Hematopoietic multipotent progenitor cell treated with erythropoietin and hydrocortisone succinate and interleukin-3 and kit ligand, for 6 days (in vitro differentiated cells): ENCODE results near the gene TMCO1.
"Not testable (repeated sequence)": the region's sequence is repeated elsewhere in the genome, so short reads cannot be mapped to it uniquely, and the experiment has no call there.

Experiments used
- DNase-seq: peaks from one replicate; pipeline ENCODE4 v3.0.0-alpha.2; 2015

The TMCO1 gene

DNA sequence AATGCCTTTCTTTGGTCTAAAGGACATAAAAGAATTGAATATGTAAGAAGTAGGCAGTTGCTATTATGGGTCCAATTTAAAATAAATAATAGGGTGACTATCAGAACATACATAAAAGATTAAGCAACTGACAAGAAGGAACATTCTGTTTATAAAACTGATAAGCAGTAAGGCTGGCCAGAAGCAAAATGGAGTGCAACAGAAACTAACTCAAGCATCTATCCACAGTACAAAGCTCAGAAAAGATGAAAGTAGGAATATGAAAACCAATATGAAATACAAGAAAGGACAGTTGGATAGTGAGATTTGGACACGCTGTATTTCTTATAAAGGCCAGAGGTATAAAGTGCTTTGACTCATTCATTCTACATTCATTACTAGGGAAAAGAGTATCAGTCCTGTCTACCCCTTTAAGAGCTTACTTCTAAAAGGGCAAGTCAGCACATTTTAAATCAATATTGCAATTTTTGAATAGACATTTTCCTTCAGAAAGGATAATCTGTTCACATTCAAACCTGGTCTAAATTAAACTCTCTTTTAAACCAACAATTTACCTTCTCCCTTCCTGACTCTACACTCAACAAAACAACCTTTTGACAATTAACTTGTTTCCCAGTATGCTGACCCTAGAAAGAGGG lies 84.7 kb downstream of the TMCO1 start:
- DNase-seq = no peak

GRCh38 chr1:165680773-165681172 lies 87.9 kb downstream of the TMCO1 start:
- not testable (repeated sequence) for DNase-seq

- no peak for DNase-seq
Observed at GRCh38 chr1:165680303-165680702, 88.4 kb downstream of the TMCO1 start.

- DNase-seq = no peak
Observed at GRCh38 chr1:165679282-165680036, 89.2 kb downstream of the TMCO1 start.

DNA sequence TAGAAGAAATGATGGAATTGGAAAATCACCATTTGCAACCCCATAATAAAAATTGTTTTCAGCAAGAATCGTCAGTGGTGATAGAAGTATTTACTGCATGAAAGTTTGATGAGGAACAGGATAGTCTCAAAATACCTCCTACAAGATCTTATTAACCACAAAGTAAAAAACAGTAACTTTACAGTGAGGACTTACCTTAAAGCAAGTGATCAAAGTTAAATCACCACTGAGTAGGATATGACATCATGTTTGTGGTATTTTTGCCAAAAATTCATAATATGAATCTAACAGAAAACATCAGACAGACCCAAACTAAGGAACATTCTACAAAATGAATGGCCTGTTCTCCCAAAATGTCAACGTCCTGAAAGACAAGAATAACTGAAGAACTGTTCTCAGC lies 90.2 kb downstream of the TMCO1 start:
- no peak for DNase-seq
